Activated naive CD4-positive, alpha-beta T cell treated with anti-CD3 and anti-CD28 coated beads, Interleukin-2, amount 10 ng/mL, durations not matched to agents 7 days and 5 days (primary cell): ENCODE data around the gene DHH.
"Not testable (repeated sequence)": the region's sequence is repeated elsewhere in the genome, so short reads cannot be mapped to it uniquely, and the experiment has no call there.

Experiments
- CTCF ChIA-PET: fragments of 350-600 bp; sonication (Branson Sonifier 250); formaldehyde crosslinking; loops from one replicate; lab custom pipeline; 2021; ENCODE audit warnings: antibody characterized with exemption; lab: Charles Lee
- DNase-seq: peaks from one replicate; pipeline ENCODE4 v3.0.0-alpha.2; 2020
- H3K27ac Mint-ChIP-seq: one replicate; pipeline ENCODE4 v1.8.0; 2021; ENCODE audit warnings: mild to moderate bottlenecking, moderate library complexity, mixed read lengths
- H3K27me3 Mint-ChIP-seq: one replicate; pipeline ENCODE4 v1.8.0; 2021; ENCODE audit warnings: mild to moderate bottlenecking, mixed read lengths
- H3K36me3 Mint-ChIP-seq: one replicate; pipeline ENCODE4 v1.8.0; 2021; ENCODE audit warnings: mixed read lengths
- H3K4me1 Mint-ChIP-seq: one replicate; pipeline ENCODE4 v1.8.0; 2021; ENCODE audit warnings: mixed read lengths
- H3K4me3 Mint-ChIP-seq: one replicate; pipeline ENCODE4 v1.8.0; 2021; ENCODE audit warnings: mild to moderate bottlenecking, moderate library complexity, mixed read lengths
- H3K9me3 Mint-ChIP-seq: one replicate; pipeline ENCODE4 v1.8.0; 2021; ENCODE audit warnings: mixed read lengths

The DHH gene

GRCh38 chr12:49079793-49080192 lies 14.8 kb downstream of the DHH start:
- H3K9me3 Mint-ChIP-seq, result no peaks in the 10 kb centered on the region
- no peak overlapping the region for H3K4me3 Mint-ChIP-seq
- DNase-seq, result no peak
- peaks cover 31% of the 10 kb centered on the region for H3K27me3 Mint-ChIP-seq
- H3K27ac Mint-ChIP-seq, result no peak overlapping the region
- CTCF ChIA-PET, result interaction anchor here (1.7 to 11.1 kb wide), 3 partner anchors 8 to 18 kb away, joined by 6 to 162 read pairs (median 40); partner anchors contain the start of gene RHEBL1
- no peaks in the 10 kb centered on the region for H3K36me3 Mint-ChIP-seq
- H3K4me1 Mint-ChIP-seq, result no peaks in the 10 kb centered on the region

GRCh38 chr12:49070971-49071370 lies 23.6 kb downstream of the DHH start:
- no peak for DNase-seq
- Mint-ChIP-seq H3K27me3 (no peaks in the 10 kb centered on the region), H3K4me3 (no peak overlapping the region), H3K4me1 (peaks cover 24% of the 10 kb centered on the region), H3K27ac (no peak overlapping the region), H3K36me3 (peaks cover 3% of the 10 kb centered on the region), H3K9me3 (no peaks in the 10 kb centered on the region)
- CTCF ChIA-PET, result interaction anchor here (1.3 to 12.3 kb wide), 2 partner anchors 14 to 27 kb away, joined by 5 to 162 read pairs; no protein-coding TSS in a partner anchor

- no peaks in the 10 kb centered on the region for H3K9me3 Mint-ChIP-seq
- H3K36me3 Mint-ChIP-seq, result peaks cover 9% of the 10 kb centered on the region
- H3K4me3 Mint-ChIP-seq, result peak within 1 kb of the TSS; percentile 89
- H3K27me3 Mint-ChIP-seq, result no peaks in the 10 kb centered on the region
- H3K4me1 Mint-ChIP-seq, result peaks cover 24% of the 10 kb centered on the region
- peak; percentile 99 for DNase-seq
- CTCF ChIA-PET, result interaction anchor here (0.6 to 12.3 kb wide), 14 partner anchors 9 to 166 kb away, joined by 3 to 162 read pairs (median 3); partner anchors contain the start of gene KMT2D
- peak within 1 kb of the TSS; percentile 90 for H3K27ac Mint-ChIP-seq
These were observed 24.9 kb downstream of the DHH start, which contains the start of gene RHEBL1 for GRCh38 chr12:49069507-49070346. Gene RHEBL1, minus strand, starts transcription at chr12:49069979. Its CDS starts 194 bp downstream, at chr12:49069785.

- H3K4me1 Mint-ChIP-seq, result peaks cover 26% of the 10 kb centered on the region
- no peaks in the 10 kb centered on the region for H3K27me3 Mint-ChIP-seq
These were observed 25.6 kb downstream of the DHH start for GRCh38 chr12:49068879-49069506.

GRCh38 chr12:49066120-49066519 lies 28.5 kb downstream of the DHH start:
- Mint-ChIP-seq H3K27ac (no peak overlapping the region), H3K9me3 (no peaks in the 10 kb centered on the region), H3K36me3 (peaks cover 15% of the 10 kb centered on the region), H3K27me3 (no peaks in the 10 kb centered on the region), H3K4me3 (no peak overlapping the region), H3K4me1 (peaks cover 34% of the 10 kb centered on the region)
- DNase-seq, result no peak
- CTCF ChIA-PET, result interaction anchor here (1.2 to 12.3 kb wide), 4 partner anchors 19 to 198 kb away, joined by 3 to 174 read pairs (median 87); partner anchors contain the start of gene DHH

More at GRCh38 chr12:49068879-49069506, 25.6 kb downstream of the DHH start:
- H3K9me3 Mint-ChIP-seq, result no peaks in the 10 kb centered on the region
- CTCF ChIA-PET, result interaction anchor here (1.0 to 12.3 kb wide), 7 partner anchors 16 to 81 kb away, joined by 3 to 174 read pairs (median 4); partner anchors contain the start of gene DHH
- peak overlapping the region; percentile 90 for H3K27ac Mint-ChIP-seq
- no peak for DNase-seq
- peak overlapping the region; percentile 89 for H3K4me3 Mint-ChIP-seq
- peaks cover 12% of the 10 kb centered on the region for H3K36me3 Mint-ChIP-seq

- peaks cover 28% of the 10 kb centered on the region for H3K4me1 Mint-ChIP-seq
- no peak for DNase-seq
These were observed 29.8 kb downstream of the DHH start for GRCh38 chr12:49064767-49065152.

GRCh38 chr12:49061916-49062315 lies 32.7 kb downstream of the DHH start:
- not testable (repeated sequence) for H3K27me3 Mint-ChIP-seq, DNase-seq, H3K27ac Mint-ChIP-seq, H3K9me3 Mint-ChIP-seq
- peaks cover 38% of the 10 kb centered on the region for H3K4me1 Mint-ChIP-seq
- CTCF ChIA-PET, result interaction anchor here (12.3 kb wide), 1 partner anchor 23 kb away, joined by 162 read pairs; no protein-coding TSS in a partner anchor
- peak overlapping the region; percentile 93 for H3K4me3 Mint-ChIP-seq
- H3K36me3 Mint-ChIP-seq, result peaks cover 17% of the 10 kb centered on the region

More at GRCh38 chr12:49064767-49065152, 29.8 kb downstream of the DHH start:
- CTCF ChIA-PET, result interaction anchor here (1.0 to 12.3 kb wide), 15 partner anchors 8 to 231 kb away, joined by 3 to 174 read pairs (median 6); partner anchors contain the start of genes DHH and PRPH
- no peaks in the 10 kb centered on the region for H3K9me3 Mint-ChIP-seq
- H3K27ac Mint-ChIP-seq, result no peak overlapping the region
- no peak overlapping the region for H3K4me3 Mint-ChIP-seq
- peaks cover 15% of the 10 kb centered on the region for H3K36me3 Mint-ChIP-seq
- H3K27me3 Mint-ChIP-seq, result peaks cover 5% of the 10 kb centered on the region

- peaks cover 5% of the 10 kb centered on the region for H3K27me3 Mint-ChIP-seq
- CTCF ChIA-PET, result interaction anchor here (0.5 to 12.3 kb wide), 2 partner anchors 16 to 23 kb away, joined by 3 to 162 read pairs; no protein-coding TSS in a partner anchor
- no peaks in the 10 kb centered on the region for H3K9me3 Mint-ChIP-seq
- H3K36me3 Mint-ChIP-seq, result peaks cover 17% of the 10 kb centered on the region
- peak overlapping the region; percentile 93 for H3K4me3 Mint-ChIP-seq
- peaks cover 45% of the 10 kb centered on the region for H3K4me1 Mint-ChIP-seq
- peak overlapping the region; percentile 93 for H3K27ac Mint-ChIP-seq
- DNase-seq, result no peak
These were observed 33.4 kb downstream of the DHH start for GRCh38 chr12:49061157-49061650.

- Mint-ChIP-seq H3K27ac (peak within 1 kb of the TSS; percentile 93), H3K27me3 (peaks cover 5% of the 10 kb centered on the region), H3K4me3 (peak within 1 kb of the TSS; percentile 93), H3K36me3 (peaks cover 21% of the 10 kb centered on the region), H3K9me3 (no peaks in the 10 kb centered on the region), H3K4me1 (peaks cover 52% of the 10 kb centered on the region)
- DNase-seq, result peak; percentile 92
- CTCF ChIA-PET, result interaction anchor here (0.5 to 0.7 kb wide), 2 partner anchors 9 to 15 kb away, joined by 3 to 4 read pairs; partner anchors contain the start of gene RHEBL1
These were observed 34.1 kb downstream of the DHH start, which contains the start of gene KMT2D for GRCh38 chr12:49060237-49061156. Gene KMT2D, minus strand, starts transcription at chr12:49060794. Its CDS starts 5,470 bp downstream, at chr12:49055324.

GRCh38 chr12:49059299-49060171 lies 35.1 kb downstream of the DHH start:
- peak overlapping the region; percentile 88 for H3K27ac Mint-ChIP-seq
- peaks cover 5% of the 10 kb centered on the region for H3K27me3 Mint-ChIP-seq
- peak; percentile 46 for DNase-seq
- CTCF ChIA-PET, result interaction anchor here (0.7 to 3.0 kb wide), 5 partner anchors 10 to 40 kb away, joined by 3 to 18 read pairs (median 4); partner anchors contain the start of gene RHEBL1
- H3K9me3 Mint-ChIP-seq, result no peaks in the 10 kb centered on the region
- H3K36me3 Mint-ChIP-seq, result peaks cover 22% of the 10 kb centered on the region
- H3K4me3 Mint-ChIP-seq, result peak overlapping the region; percentile 92
- H3K4me1 Mint-ChIP-seq, result peaks cover 60% of the 10 kb centered on the region

GRCh38 chr12:49059045-49059298 lies 35.6 kb downstream of the DHH start:
- Mint-ChIP-seq H3K36me3 (peaks cover 23% of the 10 kb centered on the region), H3K27ac (peak overlapping the region; percentile 88), H3K9me3 (no peaks in the 10 kb centered on the region), H3K4me3 (peak overlapping the region; percentile 92), H3K4me1 (peaks cover 58% of the 10 kb centered on the region), H3K27me3 (peaks cover 5% of the 10 kb centered on the region)
- DNase-seq, result no peak
- CTCF ChIA-PET, result interaction anchor here (1.2 to 3.0 kb wide), 5 partner anchors 15 to 41 kb away, joined by 3 to 18 read pairs (median 5); no protein-coding TSS in a partner anchor
